Esophagus muscularis mucosa (tissue), 3 donors: ENCODE measurements around the gene MAPK14.

ENCODE experiments used
- CTCF ChIP-seq, 3 experiments: fragments of 200-600 bp in 2 of 3; fragments of 450-650 bp in 1 of 3; sonication (generic) in 2 of 3; IDR thresholded peaks; one replicate each; pipeline ENCODE4 v1.5.1; 2017 to 2019; ENCODE audit warnings: antibody characterized with exemption in 3 of 3, mild to moderate bottlenecking in 2 of 3, moderate library complexity in 1 of 3
- POLR2AphosphoS5 ChIP-seq, 2 donors: sonication (generic); formaldehyde crosslinking; IDR thresholded peaks; one replicate each; pipeline ENCODE4 v1.6.1; 2017; ENCODE audit warnings: antibody characterized with exemption in 2 of 2

- no peak for TF ChIP-seq POLR2AphosphoS5 (IDR thresholded peaks at IDR 0.05)
- TF ChIP-seq CTCF (IDR thresholded peaks at IDR 0.05): no peak
Measured at GRCh38 chr6:36019167-36019566, 8.4 kb upstream of the MAPK14 start.
